ENCODE results near the gene MMP11.
A peak's percentile ranks its signal among the peaks of the same experiment; 100 is the strongest.
"Not testable (repeated sequence)": the region's sequence is repeated elsewhere in the genome, so short reads cannot be mapped to it uniquely, and the experiment has no call there.

Gene MMP11, protein sequence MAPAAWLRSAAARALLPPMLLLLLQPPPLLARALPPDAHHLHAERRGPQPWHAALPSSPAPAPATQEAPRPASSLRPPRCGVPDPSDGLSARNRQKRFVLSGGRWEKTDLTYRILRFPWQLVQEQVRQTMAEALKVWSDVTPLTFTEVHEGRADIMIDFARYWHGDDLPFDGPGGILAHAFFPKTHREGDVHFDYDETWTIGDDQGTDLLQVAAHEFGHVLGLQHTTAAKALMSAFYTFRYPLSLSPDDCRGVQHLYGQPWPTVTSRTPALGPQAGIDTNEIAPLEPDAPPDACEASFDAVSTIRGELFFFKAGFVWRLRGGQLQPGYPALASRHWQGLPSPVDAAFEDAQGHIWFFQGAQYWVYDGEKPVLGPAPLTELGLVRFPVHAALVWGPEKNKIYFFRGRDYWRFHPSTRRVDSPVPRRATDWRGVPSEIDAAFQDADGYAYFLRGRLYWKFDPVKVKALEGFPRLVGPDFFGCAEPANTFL

GRCh38 chr22:23772649-23773473 is at the start of gene MMP11:
TSS of gene MMP11 (plus strand) at chr22:23772849. CDS start at chr22:23772871, 22 bp downstream.
- peak; percentile 53 for DNase-seq

- DNase-seq = not testable (repeated sequence)
Observed at GRCh38 chr22:23728108-23728507, 44.5 kb upstream of the MMP11 start.

DNA sequence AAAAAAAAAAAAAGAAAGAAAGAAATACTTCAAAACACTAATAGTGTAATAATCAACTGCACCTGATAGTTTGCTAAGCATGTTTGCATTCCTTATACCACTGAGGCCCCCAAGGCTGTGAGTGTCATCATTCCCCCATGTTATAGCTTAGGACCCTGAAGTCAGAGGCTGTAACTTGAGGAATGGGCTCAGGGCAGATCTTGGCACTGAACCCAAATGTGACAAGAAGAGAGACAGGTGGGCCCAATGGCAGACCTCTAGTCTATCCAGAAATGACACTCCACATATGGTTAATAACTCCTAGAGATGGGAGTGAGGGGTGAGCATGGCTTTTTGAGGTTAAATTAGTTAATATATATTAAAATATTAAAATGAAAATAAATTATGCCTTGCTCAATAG is 35.0 kb upstream of the MMP11 start:
- DNase-seq = no peak

DNA sequence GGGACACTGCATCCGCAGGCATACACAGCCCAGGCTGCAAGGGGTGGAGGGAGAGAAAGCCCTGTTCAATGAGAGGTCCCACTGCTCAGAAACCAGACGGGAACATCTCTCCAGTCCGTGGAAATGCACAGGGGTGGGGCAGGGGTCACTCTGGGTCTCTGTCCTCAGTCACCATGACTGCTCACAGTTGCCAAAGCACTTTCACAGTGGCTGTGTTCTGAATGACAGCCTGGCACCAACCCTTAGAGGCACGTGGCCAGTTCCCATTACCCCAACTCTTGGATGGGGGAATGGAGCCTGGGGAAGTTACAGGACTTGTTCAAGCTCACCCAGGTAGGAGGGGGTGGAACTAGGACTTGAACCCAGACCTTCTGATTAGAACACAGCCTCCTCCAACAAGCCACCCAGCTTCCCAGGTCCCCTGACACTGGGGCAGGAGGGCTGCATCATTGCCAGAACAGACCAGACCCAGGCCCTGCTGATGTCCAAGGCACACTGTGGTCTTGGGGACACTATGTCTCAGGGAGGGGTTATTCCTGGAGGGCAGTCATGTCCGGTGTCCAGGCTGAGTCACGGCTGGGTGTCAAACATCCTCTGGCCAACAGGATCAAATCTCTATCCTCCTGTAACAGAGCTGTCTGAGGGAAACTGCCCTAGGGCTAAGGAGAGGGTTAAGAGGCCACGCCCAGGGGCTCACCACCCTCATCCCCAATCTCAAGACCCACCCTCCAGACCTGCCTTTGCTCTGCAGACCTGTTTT is 30.0 kb upstream of the MMP11 start:
- no peak for DNase-seq

DNA sequence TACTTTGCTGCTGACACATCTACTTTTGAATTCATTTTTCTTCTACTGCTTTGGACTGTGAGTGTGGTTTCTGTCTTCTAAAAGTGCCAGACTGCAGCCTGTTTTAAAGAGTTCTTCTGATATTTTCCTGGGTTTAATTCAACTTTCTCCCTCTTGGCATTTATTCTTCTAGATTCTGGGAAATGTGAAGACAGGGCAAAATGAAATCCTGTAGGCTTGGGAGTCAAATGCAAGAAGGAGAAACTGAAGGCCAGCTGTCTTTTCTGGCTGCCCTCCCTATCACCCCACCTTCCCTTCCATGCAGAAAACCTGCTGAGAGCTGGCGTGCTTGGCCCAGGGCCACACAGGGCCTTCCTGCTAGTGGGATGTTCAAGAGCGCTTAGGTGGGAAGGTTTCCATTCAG is 29.3 kb upstream of the MMP11 start:
- no peak for DNase-seq

- DNase-seq = no peak
Observed at GRCh38 chr22:23744001-23744400, 28.6 kb upstream of the MMP11 start.

GRCh38 chr22:23744485-23744884 is 28.2 kb upstream of the MMP11 start:
- DNase-seq = no peak

DNA sequence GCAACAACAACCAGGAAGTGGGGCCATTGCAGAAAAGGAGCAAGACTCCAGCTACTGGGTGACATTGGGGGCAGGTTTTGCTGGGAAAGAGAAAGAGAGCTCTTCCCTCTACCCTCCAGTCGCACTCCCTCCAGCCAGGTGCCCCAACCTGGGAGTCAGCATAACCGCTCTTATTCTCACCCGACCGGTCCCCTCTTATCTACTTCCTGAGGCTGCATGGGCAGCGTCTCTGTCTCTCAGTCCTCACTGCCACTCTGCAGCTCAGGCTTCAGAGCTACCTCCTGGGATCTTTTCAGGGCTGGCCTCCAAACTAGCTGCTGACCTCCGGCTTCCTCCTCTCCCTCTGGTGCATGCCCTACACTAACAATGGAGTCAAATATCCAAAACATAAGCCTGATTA is 26.9 kb upstream of the MMP11 start:
- no peak for DNase-seq

- no peak for DNase-seq
Observed at GRCh38 chr22:23749841-23750301, 22.8 kb upstream of the MMP11 start.

GRCh38 chr22:23750367-23750713 is 22.3 kb upstream of the MMP11 start:
- DNase-seq = no peak

GRCh38 chr22:23750714-23751440 is 21.8 kb upstream of the MMP11 start, which contains the start of gene ZNF70:
TSS of gene ZNF70 (minus strand) at chr22:23751112. CDS start at chr22:23745140, 5,972 bp downstream.
- DNase-seq = peak; percentile 82

GRCh38 chr22:23751441-23751996 is 21.1 kb upstream of the MMP11 start:
- no peak for DNase-seq

DNA sequence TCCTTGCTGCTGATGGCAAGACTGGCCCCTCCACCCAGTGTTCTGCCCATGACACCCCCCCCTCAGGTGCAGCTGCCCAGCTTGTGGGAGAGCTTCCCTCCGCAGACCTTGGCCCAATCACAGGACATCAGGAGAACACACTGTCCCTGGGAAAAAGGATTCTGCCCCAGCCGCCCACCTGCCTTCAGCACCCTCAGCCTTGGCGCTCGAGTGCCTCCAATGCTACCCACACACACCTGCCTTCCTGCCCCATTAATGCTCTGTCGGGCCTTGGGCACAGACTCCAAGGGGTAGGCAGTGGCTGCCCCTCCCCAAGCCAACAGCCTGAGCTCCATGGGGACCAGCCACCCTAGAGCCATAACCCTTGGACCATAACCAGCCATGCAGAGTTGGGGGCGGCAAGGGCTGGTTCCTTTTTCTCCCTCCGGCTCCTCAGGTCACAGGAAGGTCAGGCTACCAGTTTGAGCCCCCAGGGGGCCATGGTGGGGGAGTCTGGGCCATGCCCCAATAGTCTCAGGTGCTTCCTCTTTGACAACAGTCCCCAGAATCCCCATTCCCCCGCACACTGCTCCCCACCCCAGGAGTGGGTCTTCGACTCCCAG is 20.5 kb upstream of the MMP11 start:
- no peak for DNase-seq

DNA sequence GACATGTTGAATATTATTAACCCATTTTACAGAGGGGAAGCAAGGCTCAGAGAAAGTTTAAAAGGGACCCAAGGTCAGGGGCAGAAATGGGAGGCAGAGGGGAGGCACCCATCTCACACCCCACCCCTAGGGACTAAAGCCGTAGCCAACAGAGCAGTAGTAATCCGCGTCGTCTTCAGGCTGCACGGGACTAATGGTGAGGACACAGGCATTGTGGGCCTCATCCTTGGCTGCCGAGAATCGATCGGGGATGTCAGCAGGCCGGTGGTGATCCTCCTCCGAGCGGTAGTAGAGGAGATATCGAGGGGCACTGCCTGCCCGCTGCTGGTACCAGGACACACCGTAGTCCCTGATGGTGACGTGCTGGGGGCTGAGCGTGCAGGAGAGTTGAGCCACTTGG is 19.9 kb upstream of the MMP11 start:
- no peak for DNase-seq

DNA sequence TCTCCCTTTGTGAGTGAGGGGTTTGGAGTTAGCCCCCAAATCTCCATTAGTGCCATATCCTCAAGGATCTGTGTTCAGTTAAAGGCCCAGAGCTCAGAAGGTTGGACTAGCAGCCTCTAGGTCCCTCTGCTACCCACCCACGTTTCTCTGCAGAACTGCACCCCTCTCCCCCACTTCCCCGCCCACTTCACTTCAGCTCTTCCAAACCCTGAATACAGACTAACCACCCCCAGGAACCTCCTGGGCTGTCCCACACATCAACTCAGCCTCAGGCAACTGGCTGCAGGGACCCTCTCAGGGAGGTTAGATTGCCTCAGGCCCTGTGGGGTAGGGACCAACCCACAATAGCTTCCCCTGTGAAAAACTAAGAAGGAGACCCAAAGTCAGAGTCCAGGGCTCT is 19.3 kb upstream of the MMP11 start:
- DNase-seq = no peak

GRCh38 chr22:23754220-23754919 is 18.3 kb upstream of the MMP11 start, which contains the start of gene VPREB3:
TSS of gene VPREB3 (minus strand) at chr22:23754425. CDS start at chr22:23754363, 62 bp downstream.
- DNase-seq = no peak

GRCh38 chr22:23754980-23755636 is 17.5 kb upstream of the MMP11 start:
- no peak for DNase-seq

GRCh38 chr22:23755711-23756110 is 16.9 kb upstream of the MMP11 start:
- no peak for DNase-seq

DNA sequence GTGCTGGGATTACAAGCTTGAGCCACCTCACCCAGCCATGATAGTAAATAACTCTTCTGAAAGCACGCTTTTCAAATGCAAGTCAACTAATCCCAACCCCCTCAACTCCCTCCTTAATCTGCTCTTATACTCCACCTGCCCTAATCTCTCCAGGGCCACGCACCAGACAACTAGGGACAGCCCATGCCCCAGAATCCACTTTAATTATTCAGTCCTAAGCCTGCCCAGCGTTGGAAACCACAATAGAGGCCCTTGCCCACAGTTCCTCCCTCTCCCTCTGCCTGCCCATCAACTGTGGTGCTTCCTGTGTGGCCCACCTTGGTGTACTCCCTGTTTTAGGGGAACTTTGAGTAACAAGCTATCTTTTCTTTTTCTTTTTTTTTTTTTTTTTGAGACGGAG is 15.8 kb upstream of the MMP11 start:
- no peak for DNase-seq

- no peak for DNase-seq
Observed at GRCh38 chr22:23759566-23759965, 13.1 kb upstream of the MMP11 start.

Measured in activated naive CD4-positive, alpha-beta T cell treated with Interleukin-2 at 50 U/mL for 16 hours (primary cell).